ENCODE measurements around the gene FBXW7.

The FBXW7 gene

DNA sequence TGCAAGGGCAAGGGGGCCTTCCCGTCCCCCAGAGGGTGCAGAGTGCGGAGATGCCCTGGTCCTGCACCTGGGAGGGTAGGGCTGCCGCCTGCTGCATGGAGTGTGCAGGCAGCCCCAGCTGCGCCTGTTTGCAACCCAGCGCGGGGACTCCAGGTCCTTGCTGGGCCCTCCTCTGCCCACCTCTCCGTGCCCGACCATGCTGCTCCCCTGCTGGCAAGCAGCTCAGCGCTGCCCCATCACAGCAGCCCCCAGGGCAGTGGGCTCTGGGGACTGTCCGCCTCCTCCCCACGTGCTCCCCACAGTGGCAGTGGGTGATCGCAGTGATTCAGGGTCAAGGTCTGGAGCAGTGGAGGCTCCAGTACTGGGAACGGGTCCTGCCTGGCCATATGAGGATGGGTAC lies 5.0 kb upstream of the FBXW7 start:
- no peak for DNase-seq

DNA sequence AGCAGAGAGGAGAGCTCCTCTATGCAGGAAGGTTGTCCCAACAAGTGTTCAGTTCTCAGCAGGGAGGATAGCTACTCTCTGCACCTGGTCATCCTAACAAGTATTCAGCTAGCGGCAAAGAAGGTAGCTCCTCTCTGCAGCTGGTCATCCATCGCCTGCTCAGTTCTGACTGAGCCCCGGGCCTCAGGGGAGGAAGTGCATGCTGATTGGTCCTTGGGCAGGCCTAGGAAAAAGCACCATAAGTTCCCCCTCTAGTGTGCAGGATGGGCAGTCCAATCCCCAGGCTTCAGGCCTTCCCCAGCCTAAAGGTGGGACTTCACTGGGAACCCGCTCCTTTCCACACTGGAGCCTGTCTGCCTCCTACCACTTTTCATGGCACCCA lies 4.4 kb upstream of the FBXW7 start:
- no peak for DNase-seq

DNA sequence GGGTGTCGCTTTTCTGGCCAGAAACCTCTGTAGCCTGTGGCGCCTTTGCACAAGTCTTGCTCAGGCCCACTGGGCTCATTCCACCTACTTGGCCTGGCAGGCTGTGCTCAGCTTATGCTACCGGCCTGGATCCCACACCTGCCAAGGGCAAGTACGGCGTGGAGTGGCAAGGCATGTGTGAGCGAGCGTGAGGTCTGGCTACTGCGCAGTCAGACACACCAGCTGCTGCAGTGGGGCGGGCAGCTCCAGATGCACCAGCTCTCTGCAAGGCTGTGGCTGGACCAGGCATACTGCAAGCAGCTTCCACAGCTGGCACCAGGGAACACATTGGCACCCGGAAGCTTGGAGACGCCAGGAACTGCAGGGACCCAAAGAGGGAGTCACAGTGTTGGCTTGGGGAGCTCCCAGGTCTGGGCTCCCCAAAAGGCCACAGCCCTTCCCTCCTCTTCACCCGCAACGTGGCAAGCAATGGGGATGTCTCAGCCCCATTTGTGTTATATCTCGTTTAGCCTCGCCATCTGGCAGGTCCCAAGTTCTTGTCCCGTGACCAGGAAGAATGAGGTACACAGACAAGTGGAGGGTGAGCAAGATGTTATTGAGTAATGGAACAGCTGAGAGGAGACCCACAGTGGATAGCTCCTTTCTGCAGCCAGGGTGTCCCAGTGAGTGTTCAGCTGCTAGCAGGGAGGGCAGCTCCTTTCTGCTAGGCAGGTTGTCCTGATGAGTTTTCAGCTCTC lies 3.8 kb upstream of the FBXW7 start:
- no peak for DNase-seq

DNA sequence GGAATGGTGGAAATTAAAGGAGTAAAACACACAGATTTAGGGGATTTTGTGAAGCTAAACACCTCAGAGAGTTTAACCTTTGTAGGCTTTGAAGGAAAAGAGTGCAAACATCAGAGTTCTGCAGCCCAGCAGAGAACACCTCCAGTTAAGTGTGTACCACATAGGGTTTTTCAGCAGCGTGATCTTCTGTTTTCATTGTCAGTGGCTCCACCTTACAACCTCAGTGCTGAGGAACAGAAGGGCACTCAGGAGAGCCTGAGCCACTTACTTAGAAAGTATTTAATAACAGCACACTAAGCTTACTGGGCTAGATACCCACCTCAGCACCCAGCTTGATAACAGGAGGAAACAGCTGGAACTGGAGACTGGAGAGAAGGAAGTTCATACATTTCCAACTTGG lies 2.0 kb upstream of the FBXW7 start:
- no peak for DNase-seq

DNA sequence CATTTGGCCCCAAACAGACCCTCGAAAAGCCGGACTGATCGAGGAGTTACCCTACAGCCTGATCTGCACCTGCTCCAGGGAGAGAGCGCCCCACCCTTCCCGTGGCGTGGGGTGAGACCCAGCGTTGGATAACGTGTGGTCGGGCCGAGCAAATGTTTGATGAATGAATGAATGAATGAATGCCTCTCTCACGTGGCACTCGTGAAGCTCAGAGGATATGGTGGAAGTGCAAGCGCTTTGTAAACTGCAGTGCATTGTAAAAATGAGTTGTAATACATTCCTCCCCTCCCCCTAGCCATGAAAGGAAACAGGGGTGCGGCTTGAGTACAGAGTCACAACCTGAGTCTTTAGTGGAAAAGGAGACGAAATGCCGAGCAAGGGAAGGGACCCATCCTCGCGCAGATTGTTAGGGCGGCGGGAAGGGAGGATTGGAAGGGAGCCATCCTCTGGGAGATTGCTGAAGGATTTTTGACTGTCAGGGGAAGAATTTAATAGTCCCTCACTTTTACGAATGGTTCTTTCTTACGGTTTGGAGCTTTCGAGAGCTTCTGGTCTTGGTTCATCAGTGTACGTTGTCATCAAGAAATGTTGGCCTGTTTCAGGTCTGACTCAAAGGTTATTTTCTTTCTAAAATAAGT lies 772 bp upstream of the FBXW7 start:
- DNase-seq, result no peak

DNA sequence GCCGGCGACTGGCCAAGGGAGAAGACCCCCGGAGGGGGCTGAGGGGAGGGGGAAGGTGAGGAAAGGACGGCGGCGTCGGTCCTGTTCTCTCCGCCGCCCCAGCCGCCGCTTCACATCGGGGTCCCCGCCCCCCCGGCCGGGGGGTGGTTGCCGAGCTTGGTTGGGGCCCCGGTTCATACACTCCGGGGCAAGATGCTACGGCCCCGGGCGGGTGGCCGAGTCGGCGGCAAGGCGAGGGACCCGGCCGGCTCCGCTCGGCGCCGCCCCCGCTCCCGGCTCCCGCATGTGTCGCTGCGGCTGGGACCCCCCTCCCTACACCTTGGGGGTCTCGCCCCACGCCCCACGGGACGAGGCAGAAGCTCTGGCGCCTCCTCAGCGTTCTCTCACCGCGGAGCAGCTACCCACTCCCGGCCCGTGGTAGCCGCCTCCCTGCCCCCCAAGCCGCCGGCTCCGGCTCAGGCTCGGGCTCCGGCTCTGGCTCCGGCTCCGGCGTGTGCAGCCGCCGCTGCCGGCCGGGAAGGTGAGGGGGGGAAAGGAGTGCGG lies 461 bp downstream of the FBXW7 start:
- DNase-seq, result no peak

DNA sequence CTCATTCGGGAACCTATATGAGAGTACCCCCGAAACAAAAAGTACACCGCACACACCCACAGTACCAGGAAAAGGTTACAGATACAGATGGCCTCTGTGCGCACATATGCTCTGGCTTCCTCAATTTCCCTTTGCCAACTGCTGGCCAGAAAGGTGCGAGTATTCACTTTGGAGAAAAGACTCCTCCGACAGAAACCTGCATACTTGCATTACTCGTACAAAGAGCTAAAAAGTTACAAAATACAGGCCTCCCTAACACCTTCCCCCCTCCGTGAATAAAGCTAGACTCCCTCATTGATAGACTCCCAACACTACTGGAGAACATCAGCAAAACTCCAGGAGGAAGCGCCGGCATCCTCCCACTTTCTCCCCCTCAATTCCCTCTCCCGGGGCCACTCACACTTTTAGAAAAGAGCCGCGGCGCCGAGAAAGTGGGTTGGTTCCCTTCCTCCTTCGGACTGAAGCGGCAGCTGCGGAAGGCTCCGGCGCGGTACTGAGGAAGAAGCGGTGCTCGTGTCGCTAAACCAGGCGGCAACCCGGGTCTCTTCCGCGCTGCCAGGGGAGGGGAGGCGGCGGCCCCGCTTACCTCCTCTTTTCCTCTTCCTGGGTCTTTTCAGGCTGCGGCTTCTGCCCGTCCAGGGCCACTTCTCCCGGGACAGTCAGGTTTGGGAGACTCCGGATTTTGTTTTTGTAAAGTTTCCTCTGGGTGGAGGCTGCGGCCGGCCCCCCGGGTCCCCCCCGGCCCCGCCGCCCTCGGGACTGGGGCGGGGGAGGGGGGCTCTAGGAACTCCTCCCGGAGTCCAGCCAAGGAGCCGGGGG lies 1.1 kb downstream of the FBXW7 start:
- DNase-seq, result no peak

DNA sequence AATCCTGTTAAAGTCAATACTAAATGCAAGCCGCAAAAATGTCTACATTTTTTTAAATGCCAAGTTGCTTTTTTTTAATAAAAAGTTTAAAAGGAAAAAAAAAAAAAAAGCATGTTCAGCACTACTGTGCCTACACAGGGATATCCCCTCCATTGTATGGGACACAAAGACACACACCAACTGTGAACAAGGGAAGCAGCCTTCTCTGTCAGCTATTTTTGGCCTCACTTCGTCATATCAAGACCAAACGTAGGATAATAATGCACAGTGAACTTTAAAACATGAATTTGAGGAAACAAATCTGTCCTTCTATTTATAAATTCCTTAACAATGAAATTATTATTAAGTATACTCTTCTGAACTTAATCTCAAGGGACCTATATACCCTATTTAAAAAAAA lies 4.4 kb downstream of the FBXW7 start:
- no peak for DNase-seq

DNA sequence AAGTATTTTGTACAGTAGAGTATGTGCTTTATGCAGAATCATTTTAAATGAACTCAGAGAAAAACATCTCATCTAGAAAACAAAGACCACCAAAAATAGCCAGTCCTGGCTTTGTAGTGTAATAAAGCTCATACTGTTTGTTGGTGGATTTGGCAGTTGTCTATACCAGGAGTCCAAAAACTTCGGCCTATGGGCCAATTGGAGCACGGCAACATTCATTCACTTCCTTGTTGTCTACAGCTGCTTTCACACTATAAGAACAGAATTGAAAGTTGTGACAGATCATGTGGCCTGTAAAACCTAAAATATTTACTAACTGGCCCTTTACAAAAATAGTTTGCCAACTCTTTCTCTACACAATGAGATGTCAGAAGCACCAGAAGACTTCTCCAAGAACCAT lies 5.3 kb downstream of the FBXW7 start:
- DNase-seq, result no peak

DNA sequence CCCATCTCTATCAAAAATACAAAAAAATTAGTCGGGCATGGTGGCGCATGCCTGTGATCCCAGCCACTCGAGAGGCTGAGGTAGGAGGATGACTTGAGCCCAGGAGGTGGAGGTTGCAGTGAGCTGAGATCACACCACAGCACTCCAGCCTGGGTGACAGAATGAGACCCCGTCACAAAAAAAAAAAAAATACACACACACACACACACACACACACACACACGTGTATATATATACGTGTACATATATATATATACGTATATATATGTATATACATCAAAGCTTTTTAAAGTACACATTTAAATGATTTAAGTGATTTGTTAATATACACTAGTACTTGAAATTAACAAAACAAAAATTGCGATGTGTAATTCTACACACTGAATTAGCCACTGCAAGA lies 6.0 kb downstream of the FBXW7 start:
- no peak for DNase-seq

DNA sequence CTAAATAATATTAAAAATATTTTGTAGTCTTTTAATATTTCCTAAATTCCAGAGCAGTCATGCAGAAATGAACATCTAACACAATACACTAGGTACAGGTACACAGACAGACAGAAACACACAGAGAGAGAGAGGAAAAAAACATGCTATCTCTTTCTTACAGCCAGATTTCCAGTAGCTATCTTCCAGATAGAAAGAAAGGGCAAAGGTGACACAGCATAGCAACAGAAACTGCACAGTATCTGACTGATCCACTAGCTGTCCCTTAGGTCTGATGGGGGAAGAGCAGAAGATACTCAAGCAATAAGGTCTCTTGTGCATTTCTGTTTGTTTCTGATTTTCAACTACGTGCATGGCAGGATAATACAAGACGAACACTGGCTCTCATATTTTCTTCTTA lies 7.8 kb downstream of the FBXW7 start:
- DNase-seq, result no peak

DNA sequence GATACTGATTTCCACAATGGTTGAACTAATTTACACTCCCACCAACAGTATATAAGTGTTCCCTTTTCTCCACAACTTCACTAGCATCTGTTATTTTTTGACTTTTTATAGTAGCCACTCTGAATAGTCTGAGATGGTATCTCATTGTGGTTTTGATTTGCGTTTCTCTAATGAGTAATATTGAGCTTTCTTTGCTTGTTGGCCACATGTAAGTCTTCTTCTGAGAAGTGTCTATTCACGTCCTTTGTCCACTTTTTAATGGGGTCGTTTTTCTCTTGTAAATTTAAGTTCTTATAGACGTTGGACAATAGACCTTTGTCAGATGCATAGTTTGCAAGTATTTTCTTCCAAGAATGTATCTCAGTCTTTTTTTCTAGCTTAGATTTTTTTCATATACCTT lies 10.0 kb downstream of the FBXW7 start:
- no peak for DNase-seq

DNA sequence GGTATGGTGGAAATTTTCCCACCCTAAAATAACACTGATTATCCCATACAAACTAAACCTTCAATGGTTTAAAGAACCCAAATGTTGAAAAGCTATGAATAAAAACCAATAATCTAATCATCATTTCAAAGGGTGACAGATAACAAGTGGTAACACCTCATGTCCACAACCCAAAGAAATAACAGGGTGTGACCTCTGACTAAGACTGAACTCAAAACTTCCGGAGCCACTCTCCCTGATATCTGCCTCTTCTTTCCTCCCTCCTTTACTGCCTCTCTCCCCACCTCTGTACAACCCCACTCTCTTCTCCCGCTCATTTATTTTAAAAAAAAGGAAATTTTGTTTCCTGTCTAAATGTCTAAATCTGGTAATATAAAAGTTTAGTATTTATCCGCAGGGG lies 11.5 kb downstream of the FBXW7 start:
- no peak for DNase-seq

DNA sequence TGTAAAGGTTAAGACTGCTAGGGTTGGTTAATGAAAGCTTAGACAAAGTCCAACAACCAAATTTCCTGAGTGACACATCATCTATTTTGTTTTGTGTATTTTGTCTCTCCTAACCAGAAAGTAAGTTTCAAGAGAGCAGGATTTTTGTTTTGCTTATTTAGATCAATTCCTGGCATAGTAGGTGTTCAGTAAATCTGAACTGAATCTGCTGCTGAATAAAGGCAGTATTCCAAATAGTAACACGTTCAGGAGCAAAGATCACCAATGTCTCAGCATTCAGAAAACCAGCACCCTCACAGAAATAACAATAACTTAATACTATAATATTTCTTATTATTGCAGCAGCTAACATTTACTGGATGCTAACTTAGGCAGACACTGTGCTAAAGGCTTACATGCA lies 12.2 kb downstream of the FBXW7 start:
- DNase-seq, result no peak

DNA sequence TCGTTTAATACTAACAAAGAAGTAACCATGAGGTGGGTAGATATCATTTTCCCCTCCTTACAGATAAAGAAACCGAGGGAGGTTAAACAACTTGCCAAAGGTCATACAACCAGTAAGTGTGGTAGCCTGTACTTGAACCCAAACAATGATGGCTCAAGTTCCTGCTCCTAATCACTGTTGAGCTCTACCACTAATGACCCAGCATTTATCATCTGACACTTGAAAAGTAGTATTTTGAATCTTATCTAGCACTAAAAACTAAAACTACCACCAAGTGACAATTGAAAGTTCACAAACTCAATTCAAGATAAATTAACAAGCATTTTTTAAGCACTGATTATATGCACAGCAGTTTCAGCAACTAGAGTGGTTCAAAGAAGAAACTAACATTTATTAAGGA lies 13.1 kb downstream of the FBXW7 start:
- no peak for DNase-seq

DNA sequence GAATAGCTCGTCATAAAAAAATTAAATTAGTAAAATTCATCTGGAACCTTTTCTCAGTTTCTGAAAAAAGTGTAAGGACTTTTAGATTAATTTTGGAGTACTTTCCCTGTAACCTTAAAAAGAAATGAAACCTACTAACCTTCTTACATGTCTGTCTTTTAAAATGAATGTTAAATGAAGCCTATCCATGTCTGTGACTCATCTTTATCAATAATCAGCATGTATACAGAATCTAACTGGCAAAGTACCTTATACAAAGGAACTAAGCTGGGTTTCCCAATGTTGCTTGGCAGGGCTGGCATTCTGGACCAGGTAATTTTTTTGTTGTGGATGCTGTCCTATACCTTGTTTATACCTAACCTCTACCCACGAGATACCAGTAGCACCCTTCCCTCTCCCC lies 13.6 kb downstream of the FBXW7 start:
- DNase-seq, result no peak

DNA sequence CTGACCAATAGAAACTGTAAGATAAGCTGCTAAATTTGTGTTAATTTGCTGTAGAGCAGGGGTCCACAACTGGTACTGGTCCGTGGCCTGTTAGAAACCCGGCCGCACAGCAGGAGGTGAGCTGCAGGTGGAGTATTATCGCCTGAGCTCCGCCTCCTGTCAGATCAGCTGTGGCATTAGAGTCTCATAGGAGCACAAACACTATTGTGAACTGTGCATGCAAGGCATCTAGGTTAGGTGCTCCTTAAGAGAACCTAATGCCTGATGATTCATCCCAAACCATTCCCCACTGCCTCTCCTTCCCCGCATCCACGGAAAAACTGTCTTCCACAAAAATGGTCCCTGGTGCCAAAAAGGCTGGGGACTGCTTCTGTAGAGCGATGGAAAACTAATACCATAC lies 19.7 kb downstream of the FBXW7 start:
- DNase-seq, result no peak

DNA sequence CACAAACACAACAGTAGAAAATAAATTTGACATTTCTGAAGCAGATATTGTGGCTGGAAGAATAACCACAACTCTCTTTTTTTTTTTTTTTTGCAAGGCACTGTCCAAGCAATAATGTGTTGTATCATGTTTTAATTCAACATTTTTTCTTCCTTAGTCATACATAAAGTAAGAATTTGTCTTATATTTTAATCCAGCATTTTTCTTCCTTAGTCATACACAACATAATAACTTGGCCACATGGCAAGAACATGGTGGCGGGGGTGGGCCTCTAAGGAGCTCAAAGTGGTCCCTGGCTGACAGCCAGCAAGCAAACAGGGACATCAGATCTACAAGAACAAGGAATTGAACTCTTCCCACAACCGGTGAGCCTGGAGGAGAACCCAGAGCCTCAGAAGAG lies 20.2 kb downstream of the FBXW7 start:
- DNase-seq, result no peak

DNA sequence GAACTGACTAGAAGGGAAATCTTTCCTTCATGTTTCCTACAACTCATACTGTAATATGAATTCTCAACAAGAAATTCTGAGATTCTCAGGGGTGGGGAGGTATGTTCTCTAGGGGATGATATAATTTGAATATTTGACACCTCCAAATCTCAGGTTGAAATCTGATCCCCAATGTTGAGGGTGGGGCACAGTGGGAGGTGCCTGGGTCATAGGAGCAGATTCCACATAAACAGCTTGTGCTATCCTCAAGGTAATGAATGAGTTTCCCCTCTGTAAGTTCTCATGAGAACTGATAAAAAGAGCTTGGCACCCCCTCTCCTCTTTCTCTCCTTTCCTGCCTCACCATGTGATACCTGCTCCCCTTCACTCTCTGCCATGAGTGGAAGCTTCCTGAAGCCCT lies 21.5 kb downstream of the FBXW7 start:
- no peak for DNase-seq

DNA sequence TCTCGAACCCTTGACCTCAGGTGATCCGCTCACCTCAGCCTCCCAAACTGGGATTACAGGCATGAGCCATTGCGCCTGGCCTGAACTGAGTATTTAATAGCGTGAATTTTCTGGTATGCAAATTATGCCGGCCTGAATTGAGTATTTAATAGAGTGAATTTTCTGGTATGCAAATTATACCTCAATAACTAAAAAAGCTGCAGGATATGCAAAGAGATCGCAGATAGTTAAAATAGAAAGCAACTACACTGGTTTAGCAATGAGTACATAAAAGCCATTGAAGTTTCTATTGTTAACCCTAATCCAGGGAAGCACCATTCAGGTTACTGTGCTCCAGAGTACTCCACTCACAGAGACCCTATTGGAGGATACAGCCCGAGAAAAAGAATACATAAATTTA lies 22.8 kb downstream of the FBXW7 start:
- DNase-seq, result no peak

DNA sequence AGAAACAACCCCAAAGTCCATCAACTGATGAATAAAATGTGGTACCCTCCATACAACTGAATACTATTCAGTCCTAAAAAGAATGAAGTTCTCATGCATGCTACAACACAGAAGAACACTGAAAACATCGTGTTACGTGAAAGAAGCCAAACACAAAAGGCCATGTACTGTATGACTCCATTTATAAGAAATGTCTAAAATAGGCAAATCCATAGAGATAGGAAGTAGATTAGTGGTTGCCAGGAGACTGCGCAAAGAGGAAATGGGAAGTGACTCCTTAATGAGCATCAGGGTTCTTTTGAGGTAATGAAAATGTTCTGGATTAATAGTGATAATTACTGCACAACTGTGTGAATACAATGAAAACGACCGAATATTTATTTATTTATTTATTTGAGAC lies 23.4 kb downstream of the FBXW7 start:
- no peak for DNase-seq

DNA sequence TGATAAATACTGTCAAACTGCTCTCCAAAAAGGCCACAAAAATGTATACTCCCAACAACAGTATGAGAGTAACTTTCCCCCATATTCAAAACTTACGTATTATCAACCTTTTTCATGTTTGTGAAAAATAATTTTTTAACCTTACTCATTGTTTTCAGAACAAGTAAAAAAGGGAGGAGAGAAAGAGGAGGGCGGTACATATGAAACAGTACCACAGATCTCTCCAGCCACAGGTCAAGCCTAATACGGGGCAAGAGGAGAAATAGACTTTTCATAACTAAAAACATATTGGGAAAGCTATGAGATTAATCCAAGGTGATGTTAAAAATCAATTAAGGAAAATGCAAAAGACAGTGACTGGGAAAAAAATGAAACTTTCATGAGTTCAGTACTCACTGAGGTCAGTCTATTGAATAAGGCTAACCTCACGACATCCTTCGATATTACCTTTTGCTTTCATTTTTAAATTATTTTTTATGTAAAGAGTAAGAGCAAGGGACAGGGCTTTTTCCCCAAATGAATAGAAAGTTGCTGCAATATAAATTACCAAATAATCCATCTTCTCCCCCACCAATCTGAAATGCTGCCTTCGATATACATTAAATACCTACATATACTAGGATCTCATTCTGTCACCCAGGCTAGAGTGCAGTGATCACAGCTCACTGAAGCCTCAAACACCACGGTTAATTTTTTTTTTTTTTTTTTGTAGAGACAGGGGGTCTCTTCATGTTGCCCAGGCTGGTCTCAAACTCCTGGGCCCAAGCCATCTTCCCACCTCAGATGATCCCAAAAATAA lies 25.3 kb downstream of the FBXW7 start:
- no peak for DNase-seq

DNA sequence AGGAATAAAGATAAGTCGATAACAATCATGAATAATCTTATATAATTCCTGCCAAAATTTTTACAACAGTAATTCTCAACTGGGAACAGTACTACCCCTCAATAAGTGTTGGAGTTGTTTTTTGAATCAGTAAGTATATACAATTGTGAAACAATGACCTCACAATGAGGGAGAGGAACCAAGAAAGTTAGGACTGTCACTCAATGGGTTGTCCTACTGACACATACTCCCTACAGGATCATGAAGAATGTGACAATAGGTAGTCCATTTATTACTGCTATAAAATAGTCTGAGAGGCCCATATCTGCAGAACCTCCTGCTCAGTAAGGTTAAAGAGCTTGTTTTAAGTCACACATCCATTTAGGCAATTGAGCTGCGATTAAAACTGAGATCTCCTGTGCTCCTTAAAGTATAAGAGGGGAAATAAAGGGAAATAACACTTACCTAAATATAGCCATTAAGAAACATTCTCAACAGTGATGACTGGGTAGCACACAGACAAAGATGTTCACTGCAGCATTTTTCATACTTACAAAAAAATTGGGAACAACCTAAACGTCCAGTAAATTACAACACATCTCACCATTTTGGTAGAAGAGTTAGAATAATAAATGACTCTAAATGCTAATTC lies 26.2 kb downstream of the FBXW7 start:
- no peak for DNase-seq
